Kidney (tissue), 14 donors: ENCODE data around the gene TMEM129. TPM values are rescaled to one million over a fixed set of nuclear protein-coding genes. Genes with fewer than 3 reads are reported as not detected.

ENCODE experiments used
- DNase-seq, 5 donors: peaks; one replicate each; pipeline ENCODE4 v3.0.0-alpha.2; 2013 to 2020
- FAIRE-seq: peaks from 2 replicates; lab custom pipeline; 2012; peaks lifted over from hg19 to GRCh38; lab: Jason Lieb, UNC
- H3K27ac ChIP-seq, 2 donors: one replicate each; pipeline ENCODE4 v1.7.0; 2013; ENCODE audit warnings: low read depth in 2 of 2, low read length in 2 of 2, inconsistent platforms in 1 of 2
- H3K27me3 ChIP-seq: one replicate; pipeline ENCODE4 v1.7.1; 2013; ENCODE audit warnings: low read length, inconsistent platforms; ENCODE audit not compliant: control insufficient read depth, insufficient read depth
- H3K36me3 ChIP-seq, 3 donors: one replicate each; pipeline versions ENCODE4 v1.7.0 to v1.7.1; 2013; ENCODE audit warnings: low read length in 3 of 3, control low read depth in 1 of 3, inconsistent platforms in 1 of 3; ENCODE audit not compliant: insufficient read depth in 3 of 3, control insufficient read depth in 2 of 3
- H3K4me1 ChIP-seq, 3 donors: one replicate each; pipeline versions ENCODE4 v1.7.0 to v1.7.1; 2013; ENCODE audit warnings: low read length in 3 of 3, inconsistent platforms in 1 of 3, low read depth in 1 of 3; ENCODE audit not compliant: control insufficient read depth in 2 of 3, insufficient read depth in 2 of 3
- H3K4me3 ChIP-seq, 3 donors: one replicate each; pipeline versions ENCODE4 v1.7.0 to v1.8.1; 2013; ENCODE audit warnings: low read length in 3 of 3, control low read depth in 1 of 3, inconsistent platforms in 1 of 3
- H3K9ac ChIP-seq, 3 donors: one replicate each; pipeline versions ENCODE4 v1.7.0 to v1.7.1; 2013; ENCODE audit warnings: low read length in 3 of 3, control low read depth in 1 of 3, inconsistent platforms in 1 of 3
- H3K9me3 ChIP-seq, 3 donors: one replicate each; pipeline versions ENCODE4 v1.7.0 to v1.7.1; 2013; ENCODE audit warnings: low read length in 3 of 3, control low read depth in 1 of 3, inconsistent platforms in 1 of 3; ENCODE audit not compliant: control insufficient read depth in 2 of 3, insufficient read depth in 1 of 3
- CTCF ChIP-seq: IDR thresholded peaks from 3 replicates; pipeline ENCODE4 v1.5.1; 2012; ENCODE audit warnings: mild to moderate bottlenecking, moderate library complexity, borderline replicate concordance; ENCODE audit not compliant: insufficient read depth; ENCODE audit errors: extremely low read depth
- intact Hi-C: fragments of 100-400 bp; cut with DNase I; formaldehyde crosslinking; loops from one replicate; pipeline ENCODE4 v1.11.1; 2022
- polyA plus RNA-seq: library from polyadenylated mRNA; stranded (reverse); fragments of 350-450 nt; fragmentation: Illumina TruSeq; extraction: RNeasy Lipid Tissue Mini Kit (QIAGEN cat#74804); gene quantifications from one replicate; pipeline ENCODE4 v1.2.3, GENCODE V29; 2014; ENCODE audit warnings: low read depth, low replicate concordance; ENCODE audit not compliant: insufficient read depth
- total RNA-seq: library from RNA; stranded (reverse); fragmentation: NEBNext Ultra II Directional; extraction: Animal tissue kit (Norgen Biotek cat#: 25700); gene quantifications from one replicate; pipeline ENCODE4 v1.2.1, GENCODE V29; 2021
- donor health status: control.
- donor health status: control.
- donor health status: control.
- donor health status: control.
- donor health status: control.
- donor health status: DM: yes; HTN: yes; CAD: no.
- donor health status: Normal renal cell carcinoma (clear cell type).

TMEM129 gene
- total and polyA plus RNA-seq, 2 donors from 2014 or later, result 48.2 to 60.0 TPM

- H3K9me3 ChIP-seq, result peaks cover 0 to 1% (median 0%) of the 10 kb centered on the region in 3 donors
- no peak overlapping the region for H3K4me3 ChIP-seq
- peaks cover 0 to 2% (median 0%) of the 10 kb centered on the region in 3 donors for H3K4me1 ChIP-seq
- intact Hi-C loops, result no loop called here
- no peak for FAIRE-seq
- H3K36me3 ChIP-seq, result no peaks in the 10 kb centered on the region
- no peak overlapping the region for H3K9ac ChIP-seq
- H3K27me3 ChIP-seq, result no peaks in the 10 kb centered on the region
- no peak for DNase-seq
- TF ChIP-seq CTCF, result no peak
- no peak overlapping the region for H3K27ac ChIP-seq
Measured at GRCh38 chr4:1743551-1743950, 22.4 kb upstream of the TMEM129 start.

GRCh38 chr4:1741208-1741607, 20.1 kb upstream of the TMEM129 start:
- TF ChIP-seq CTCF, result no peak
- no peaks in the 10 kb centered on the region for H3K27me3 ChIP-seq
- H3K4me1 ChIP-seq, result no peaks in the 10 kb centered on the region
- H3K9me3 ChIP-seq, result peaks cover 0 to 5% (median 0%) of the 10 kb centered on the region in 3 donors
- H3K36me3 ChIP-seq, result no peaks in the 10 kb centered on the region
- H3K9ac ChIP-seq, result no peak overlapping the region
- intact Hi-C loops, result no loop called here
- DNase-seq, result no peak
- H3K4me3 ChIP-seq, result no peak overlapping the region
- no peak overlapping the region for H3K27ac ChIP-seq
- FAIRE-seq, result no peak

- Histone ChIP-seq H3K9me3 (peaks cover 0 to 5% (median 0%) of the 10 kb centered on the region in 3 donors), H3K36me3 (no peaks in the 10 kb centered on the region), H3K4me3 (no peak overlapping the region), H3K27me3 (no peaks in the 10 kb centered on the region), H3K27ac (no peak overlapping the region), H3K4me1 (no peaks in the 10 kb centered on the region), H3K9ac (no peak overlapping the region)
- no peak for FAIRE-seq
- no peak for TF ChIP-seq CTCF
- intact Hi-C loops, result no loop called here
- no peak for DNase-seq
Measured at GRCh38 chr4:1740021-1740545, 19.0 kb upstream of the TMEM129 start.

- H3K36me3 ChIP-seq, result no peaks in the 10 kb centered on the region
- H3K9me3 ChIP-seq, result peaks cover 0 to 5% (median 0%) of the 10 kb centered on the region in 3 donors
- no peak overlapping the region for H3K4me3 ChIP-seq
- no peak overlapping the region for H3K27ac ChIP-seq
- no peak for TF ChIP-seq CTCF
- FAIRE-seq (no peak), DNase-seq (no peak)
- no peak overlapping the region for H3K9ac ChIP-seq
- H3K4me1 ChIP-seq, result no peaks in the 10 kb centered on the region
- intact Hi-C loops, result no loop called here
- H3K27me3 ChIP-seq, result no peaks in the 10 kb centered on the region
Measured at GRCh38 chr4:1739358-1739757, 18.2 kb upstream of the TMEM129 start.
